NCI-H187 treated with DMSO at 0.1 percent for 48 hours (cell line): ENCODE measurements around the gene MCM9.
"Not testable (repeated sequence)": the region's sequence is repeated elsewhere in the genome, so short reads cannot be mapped to it uniquely, and the experiment has no call there.

Experiments
- DNase-seq: peaks from one replicate; lab custom pipeline; 2025; lab: John Stamatoyannopoulos, UW

The MCM9 gene

DNA sequence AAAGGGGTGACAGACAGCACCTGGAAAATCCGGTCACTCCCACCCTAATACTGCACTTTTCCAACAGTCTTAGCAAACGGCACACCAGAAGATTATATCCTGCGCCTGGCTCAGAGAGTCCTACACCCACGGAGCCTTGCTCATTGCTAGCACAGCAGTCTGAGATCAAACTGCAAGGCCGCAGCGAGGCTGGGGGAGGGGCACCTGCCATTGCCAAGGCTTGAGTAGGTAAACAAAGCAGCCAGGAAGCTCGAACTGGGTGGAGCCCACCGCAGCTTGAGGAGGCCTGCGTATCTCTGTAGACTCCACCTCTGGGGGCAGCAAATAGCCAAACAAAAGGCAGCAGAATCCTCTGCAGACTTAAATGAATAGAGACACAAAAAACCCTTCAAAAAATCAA, 138.4 kb downstream of the MCM9 start:
- not testable (repeated sequence) for DNase-seq

DNA sequence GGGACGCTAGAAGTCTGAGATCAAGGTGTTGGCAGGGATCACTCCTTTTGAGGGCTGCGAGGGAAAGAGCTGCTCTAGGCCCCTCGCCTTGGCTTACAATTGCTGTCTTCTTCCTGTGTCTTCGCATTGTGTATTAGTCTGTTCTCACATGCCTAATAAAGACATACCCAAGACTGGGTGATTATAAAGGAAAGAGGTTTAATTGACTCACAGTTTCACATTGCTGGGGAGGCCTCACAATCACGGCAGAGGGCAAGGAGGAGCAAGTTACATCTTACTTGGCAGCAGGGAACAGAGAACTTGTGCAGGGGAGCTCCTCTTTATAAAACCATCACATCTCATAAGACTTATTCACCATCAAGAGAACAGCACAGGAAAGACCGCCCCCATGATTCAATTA, 143.5 kb downstream of the MCM9 start:
- no peak for DNase-seq

DNA sequence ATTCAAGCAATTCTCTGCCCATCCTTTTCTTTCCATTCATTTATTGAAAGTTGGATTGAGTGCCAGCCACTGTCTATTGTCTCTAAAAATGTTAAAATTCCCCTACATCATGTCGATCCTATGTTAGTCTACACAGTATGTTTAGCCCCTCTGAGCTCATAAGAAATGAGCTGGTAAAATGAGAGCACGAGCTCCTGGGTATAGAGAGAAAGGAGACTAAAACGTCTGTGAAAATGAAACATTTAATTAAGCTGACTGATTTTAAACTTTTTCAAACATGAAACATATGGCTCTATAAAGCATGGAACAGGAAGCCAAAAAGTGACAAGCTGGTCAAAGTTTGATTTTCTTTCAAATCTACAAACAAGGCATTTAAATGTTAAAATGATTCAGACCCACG, 145.0 kb downstream of the MCM9 start:
- DNase-seq, result no peak

DNA sequence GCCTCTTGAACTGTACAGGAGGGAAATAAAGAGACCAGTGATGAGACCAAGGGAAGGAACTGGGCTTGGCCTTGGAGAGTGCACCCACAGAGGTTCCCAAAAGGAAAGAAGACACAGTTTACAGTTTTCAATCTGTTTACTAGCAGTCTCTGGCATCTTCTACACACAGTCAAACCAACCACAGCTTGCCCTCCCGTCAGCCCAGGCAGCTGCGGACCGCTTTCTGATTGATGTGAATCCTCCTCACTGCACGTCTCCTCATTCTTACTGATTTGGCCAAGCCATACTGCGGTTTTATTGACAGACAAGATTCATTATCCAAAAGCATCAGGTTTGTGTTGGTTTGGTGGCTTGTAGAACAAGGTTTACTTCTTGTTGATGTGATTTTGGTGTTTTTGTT, 145.5 kb downstream of the MCM9 start:
- no peak for DNase-seq

DNA sequence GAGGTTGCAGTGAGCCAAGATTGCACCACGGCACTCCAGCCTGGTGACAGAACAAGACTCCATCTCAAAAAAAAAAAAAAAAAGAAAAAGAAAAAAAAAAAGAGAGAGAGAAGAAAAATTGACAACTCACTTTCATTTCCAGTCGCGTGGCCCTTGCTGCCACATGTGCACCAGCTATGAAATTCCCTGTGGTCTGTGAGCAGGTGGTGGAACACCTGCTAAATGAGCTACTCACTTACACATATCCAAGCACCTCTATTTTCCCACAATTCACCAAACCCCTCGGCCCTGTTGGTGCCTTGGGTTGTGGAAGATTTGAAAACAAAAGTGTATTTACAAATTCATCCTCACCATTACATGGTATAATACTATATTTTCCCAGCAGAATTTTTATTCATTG, 146.3 kb downstream of the MCM9 start:
- DNase-seq, result no peak

DNA sequence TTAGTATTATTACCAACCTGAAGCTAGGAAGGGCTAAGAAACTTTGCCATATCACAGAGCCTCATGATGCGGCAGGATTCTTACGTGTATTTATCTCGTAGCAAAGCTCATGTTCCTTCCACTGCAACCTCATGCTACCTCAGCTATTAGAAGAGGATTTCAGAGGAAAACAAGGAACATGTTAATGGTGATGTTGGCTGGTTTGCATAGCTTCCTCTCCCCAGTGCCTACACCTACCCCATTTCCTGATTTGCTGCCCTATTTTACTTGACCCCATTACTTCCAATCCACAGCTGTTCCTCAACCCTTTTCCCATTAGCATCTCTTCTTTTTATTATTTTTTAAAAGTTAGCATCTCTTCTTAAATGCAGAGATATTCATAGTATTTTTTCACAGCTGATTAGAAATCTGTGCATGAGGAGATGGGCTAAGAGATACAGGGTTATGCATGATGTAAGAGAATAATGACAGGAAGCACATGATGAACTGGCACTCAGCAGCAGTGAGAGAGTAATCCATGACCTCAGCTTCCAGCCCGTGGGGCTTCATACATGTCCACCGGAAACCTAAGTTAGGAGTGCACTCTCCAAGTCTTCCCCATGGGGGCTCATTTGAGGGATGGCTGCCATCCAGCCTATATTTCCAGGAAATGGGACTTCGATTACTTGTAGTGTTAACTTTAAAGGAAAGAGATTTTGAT, 147.1 kb downstream of the MCM9 start:
- no peak for DNase-seq

DNA sequence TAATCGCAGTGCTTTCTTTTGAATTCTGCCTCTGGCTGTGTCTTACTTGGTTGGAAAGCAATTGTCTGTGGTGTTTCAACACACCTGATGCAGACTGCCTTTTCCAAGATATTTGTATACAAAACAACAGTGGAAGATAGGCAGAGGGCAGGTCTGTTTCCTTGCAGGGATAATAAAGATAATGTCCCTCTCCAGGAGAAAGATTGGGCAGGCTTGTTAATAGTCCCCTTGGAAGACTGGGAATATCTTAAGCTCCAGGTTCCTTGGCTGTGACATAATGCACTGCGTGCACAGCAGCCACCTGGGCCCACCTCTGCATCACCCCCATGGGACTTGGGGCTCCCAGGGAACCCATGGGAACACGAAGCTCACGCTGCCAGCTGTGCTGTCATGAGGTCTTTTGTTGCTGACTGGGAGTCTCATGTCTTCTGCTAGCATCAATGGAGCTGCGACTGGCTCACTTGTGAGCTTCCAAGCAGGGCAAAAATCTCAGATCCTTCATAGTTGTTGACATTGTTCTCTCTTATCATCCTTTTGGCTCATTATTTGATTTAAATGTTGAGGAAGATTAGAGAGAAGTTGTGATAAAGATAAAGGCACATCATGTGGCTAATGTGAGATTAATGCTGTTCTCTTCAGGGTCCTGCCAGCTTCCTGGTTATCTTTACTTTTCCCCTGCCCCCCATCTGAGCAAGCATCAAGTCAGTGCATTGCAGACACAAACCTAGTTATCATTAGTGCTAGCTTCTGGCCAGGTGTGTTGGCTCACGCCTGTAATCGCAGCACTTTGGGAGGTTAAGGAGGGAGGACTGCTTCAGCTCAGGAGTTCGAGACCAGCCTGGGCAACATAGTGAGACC, 148.1 kb downstream of the MCM9 start:
- DNase-seq, result no peak

DNA sequence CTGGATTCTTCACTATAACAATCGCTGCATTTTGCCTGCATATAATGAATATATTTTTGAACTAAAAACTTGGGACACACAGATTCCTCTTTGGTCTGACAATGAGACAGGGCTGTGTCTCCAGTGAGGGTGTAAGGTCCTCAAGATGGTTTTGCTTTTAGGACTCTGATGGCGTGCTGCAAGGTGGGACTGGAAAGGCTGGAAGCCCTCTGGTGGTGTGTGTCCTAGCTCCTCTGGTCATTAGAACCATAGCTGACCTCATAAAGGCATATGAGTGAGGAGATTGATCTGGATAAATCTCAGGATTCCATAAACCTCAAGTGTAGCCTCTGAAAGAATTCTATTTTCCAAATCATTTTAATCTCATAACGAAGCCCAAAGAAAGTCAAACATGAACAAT, 149.4 kb downstream of the MCM9 start:
- DNase-seq, result no peak

DNA sequence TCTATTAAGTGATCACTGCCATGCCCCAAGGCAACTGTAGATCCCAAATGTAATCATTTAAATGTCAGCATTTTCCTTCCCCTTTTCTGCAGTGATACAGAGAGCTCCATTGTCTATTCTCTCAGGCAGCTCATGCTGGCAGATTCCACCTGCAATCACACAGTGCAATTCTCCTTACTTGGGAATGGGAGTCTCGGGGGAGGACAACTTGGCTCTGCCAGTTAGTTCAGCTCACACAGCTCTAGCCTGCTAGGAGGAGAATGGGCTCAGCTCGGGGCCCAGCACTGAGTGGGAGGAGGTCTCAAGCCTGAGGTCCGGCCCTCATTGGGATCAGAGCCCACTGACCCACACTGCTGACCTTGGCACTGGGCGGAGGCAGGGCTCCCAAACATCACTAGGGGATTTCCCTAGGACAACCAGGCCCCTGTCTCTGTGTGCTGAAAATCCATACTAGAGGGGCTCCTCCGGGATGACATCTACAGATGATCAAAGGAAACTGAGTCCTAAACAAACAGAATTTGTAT, 150.3 kb downstream of the MCM9 start:
- no peak for DNase-seq

DNA sequence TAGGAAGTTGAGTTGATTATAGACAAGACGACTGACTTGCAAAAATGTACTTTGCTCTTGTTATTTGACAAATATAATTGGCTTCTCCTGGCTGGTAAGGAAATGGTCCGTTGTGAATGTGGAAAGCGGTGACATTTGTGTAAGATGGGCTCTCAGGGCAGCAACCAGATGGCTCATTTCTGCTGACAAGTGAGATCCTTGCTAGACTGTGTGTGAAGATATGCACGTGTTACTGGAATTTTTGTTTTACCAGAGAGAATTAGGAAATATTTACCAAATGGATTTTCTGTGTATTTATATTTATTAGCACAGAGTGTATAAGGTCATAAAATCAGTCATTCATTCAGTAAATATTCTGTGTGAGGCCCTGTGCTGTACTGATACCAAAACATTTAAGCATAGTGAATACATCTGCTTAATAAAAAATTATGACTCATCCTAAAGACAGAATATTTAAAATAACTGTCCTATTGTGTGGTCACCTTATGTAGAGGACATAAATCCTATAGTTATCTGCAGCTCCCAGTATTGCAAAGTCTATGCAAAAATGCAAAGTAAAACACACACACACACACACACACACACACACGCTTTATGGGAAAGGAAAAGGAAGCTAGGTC, 150.9 kb downstream of the MCM9 start:
- no peak for DNase-seq

DNA sequence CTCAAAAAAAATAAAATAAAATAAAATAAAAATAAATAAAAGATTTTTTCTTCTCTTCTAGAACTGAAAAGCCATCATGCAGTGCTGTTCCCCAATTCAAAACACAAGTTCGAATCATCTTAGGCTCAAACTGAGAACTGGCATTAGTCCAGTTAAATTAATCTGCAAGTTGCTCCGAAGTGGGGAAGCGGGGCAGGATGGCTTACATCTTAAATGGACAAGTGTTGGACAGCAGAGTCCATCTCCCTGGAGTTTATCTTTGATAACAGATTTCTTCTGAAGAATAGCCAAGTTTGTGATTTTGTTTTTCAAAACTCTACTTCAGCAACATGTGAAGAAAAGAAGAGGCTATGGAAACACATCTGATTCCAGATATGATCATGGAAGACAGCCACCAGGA, 152.3 kb downstream of the MCM9 start:
- no peak for DNase-seq

DNA sequence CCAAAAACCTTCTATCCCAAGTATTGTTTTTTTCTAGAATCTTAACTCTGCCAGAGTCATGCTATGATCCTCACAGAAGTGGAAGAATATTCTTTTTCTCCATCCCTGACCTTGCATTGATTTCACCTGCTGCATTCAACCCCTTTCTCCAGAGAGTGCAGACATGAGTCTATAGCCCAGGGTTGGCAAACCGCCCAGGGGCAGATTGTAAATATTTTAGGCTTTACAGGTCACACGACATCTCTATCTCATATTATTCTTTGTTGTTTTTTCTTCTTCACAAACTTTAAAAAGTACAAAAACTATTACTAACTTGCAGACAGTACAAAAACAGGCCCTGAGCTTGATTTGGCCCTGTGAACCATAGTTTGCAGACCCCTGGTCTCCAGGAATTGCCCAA, 153.1 kb downstream of the MCM9 start:
- DNase-seq, result no peak

DNA sequence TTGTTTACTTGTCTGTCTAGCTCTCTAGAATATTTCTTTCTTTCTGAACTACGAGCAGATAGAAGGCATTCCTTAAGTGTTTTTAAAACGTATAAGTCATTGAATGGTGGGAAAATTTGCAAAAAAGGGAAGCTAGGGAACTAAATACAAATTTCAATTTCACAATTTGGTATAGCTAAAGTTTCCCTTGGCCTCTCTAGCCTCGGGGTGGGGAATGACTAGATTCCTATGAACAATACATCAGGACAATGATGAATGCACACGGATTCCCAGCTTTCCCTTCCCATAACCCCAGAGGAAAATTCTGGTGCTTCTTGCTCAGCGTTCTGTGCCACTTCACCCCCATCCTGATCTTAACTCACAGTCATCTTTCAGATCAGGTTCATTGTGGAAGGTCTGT, 154.3 kb downstream of the MCM9 start:
- no peak for DNase-seq

DNA sequence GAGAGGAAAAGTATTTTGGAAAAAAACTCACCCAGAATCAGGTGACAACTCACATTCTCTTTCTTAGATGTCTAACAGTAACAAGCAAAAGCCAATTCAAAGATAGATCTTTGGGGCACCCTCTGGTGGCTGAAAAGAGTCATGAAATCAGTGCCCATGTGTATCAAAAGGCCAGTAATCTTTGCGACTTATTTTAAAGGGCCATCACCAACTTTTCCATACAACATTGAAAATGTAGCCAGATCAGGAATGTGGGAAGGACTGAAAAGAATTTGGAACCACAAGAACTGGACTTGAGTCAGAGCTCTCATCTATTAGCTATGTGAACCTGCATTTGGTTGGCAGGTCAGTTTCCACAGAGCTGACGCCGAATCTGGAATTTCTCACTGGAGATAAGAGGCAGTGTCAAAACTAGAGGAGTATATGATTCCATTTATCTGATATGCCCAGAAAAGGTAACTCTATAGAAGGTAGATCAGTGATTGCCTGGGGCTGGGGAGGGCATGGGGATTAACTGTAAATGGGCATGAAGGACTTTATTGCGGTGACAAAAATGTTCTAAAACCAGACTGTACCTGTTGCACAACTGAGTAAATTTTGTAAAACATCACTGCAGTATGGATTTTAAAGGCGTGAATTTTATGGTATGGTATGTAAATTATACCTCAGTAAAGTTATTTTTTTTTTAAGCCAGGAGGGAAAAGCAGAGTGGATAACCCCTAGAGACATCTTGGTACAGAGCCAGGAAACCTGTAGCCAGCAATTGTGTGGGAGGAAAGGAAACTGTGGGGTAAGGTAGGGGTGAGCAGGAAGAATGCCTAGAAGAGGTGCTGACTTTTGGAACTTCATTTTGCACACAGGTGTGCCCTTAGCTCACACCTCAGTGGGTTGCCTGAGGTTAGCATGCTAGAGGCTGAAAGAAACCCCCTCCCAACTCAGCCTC, 158.1 kb downstream of the MCM9 start:
- DNase-seq, result peak; percentile 44

DNA sequence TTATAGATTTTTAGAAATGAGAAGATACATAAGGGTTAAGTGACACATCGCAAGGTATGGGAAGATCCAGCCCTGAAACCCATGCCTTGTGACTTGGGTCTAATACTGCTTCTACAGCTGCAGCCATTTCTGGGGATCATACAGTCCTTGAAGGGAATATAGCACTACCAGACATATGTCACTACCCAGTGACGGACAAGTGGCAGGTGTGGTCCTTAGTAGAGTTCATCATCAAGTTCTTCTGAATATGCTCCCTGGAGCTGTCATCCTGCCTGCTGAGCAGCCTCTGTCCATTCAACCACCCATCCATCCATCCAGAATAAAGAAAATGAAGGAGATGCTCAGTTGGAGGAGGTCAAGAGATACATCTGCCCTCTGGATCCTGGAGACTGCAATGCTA, 159.6 kb downstream of the MCM9 start:
- DNase-seq, result no peak

DNA sequence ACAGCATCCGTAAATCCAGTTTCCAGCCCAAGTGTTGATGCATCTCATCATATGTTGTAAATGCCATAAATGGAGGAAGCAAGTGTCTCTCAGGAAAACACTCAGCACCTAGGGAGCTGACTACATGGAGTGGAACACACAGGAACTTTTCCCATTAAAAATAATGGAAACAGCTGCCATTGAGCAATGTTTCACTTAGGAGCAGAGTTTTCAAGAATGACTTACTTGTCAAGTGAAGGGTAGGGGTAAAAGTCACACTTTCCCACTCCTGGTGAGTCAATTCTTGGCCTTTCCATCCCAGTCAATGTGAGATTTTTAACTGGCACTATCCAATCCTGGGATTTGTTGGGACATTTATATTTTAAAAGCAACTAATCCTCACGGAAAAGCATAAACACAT, 160.4 kb downstream of the MCM9 start:
- DNase-seq, result no peak

DNA sequence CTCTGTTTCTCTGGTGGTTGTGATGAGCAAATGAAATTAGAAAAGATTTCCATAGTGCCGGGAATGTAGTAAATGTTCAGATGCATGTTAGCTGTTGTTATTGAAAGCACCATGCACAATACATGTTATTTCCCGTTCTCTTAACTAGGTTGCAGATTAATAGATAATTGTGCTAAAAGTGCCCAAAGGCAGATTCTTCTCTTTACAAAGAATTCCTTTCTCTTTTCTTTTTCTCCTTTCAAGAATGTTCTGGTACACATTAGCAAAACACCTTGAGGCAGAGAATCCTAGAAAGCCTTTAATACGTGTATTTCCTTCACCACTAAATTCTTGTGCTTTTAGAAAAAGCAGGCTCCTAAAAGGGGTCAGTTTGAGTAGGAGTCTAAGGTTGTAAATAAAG, 162.1 kb downstream of the MCM9 start:
- DNase-seq, result no peak

DNA sequence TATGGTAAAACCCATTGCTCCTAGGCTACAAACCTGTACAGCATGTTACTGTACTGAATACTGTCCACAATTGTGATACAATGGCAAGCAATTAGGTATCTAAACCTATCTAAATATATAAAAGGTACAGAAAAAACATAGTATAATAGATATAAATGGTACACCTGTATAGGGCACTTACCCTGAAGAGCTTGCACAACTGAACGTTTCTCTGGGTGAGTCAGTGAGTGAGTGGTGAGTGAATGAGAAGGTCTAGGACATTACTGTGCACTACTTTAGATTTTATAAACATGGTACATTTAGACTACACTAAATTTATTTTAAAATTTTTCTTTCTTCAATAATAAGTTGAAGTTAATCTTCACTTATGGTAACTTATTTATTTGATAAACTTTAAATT, 163.7 kb downstream of the MCM9 start:
- no peak for DNase-seq

DNA sequence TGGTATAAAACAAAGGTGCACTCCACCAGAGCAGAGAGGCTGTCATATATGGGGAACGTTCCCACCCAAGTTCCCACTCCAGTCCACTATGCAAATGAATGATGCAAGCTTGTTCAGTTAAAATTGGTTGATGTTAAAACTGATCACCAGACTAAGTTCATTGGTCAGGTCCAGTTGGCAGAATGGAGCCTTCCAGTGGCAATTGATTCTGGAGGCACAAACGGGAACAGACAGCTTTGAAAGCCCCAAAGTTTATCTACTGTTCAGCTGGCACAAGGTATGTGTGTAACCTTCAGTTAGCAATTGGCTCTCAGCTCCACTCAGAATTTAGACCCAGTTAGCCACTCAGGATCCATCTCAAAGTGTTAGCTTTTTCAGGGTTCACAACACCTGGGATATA, 164.1 kb downstream of the MCM9 start:
- peak; percentile 28 for DNase-seq

DNA sequence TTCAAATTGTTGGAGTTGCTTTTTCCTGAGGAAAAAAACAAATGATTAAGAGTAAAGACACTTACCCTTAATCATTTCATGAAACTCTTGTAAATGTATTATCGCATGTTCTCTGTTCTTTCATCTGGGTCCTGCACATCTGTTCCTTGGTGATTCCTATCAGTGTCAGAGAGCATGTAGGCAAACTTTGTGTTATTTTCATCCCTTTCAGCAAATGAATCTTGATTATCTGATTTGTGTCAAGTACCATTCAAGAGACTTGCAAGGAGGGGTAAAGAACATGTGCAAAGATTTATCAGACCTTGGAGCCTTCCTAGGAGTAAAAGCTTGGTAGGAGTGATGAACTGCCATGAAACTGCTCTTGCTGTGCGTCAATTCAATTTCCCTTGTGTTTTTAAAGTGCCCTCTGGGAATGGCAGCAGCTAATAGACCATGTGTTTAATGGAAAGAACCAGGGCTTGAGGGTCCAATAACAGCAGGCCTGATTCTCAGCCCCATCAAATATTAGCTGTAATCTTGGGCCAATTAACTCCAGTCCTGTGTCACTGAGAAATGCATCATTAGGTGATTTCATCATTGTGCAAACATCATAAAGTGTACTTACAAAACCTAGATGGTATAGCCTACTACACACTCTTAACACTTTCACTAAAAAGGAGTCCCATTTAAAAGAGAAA, 164.7 kb downstream of the MCM9 start:
- DNase-seq, result peak; percentile 61

DNA sequence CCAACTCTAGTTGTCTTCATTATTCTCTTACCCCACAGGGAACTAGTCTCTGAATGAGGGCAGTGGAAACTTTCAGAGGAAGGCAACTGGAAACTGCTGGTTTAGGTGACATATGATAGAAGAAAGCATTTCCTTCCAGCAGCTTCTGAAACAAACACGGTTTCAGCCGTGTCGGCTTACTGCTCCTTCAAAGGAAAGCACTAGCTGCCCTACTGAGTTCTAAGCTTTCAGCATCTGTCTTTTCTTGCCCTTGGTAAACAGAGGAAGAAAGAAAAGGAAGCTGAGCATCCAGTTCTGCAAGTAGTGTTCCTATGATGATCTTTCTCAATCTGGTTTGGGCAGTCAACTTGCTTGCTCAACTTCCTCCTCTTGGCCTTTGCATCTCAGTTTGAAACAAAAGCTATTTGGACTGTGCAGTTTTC, 166.0 kb downstream of the MCM9 start:
- no peak for DNase-seq
